Panc1 (cell line): Measurements from ENCODE around the gene TMEM52.

Experiments used
- POLR2AphosphoS5 ChIP-seq: IDR thresholded peaks from 2 replicates; pipeline ENCODE4 v1.6.1; 2012; ENCODE audit warnings: mild to moderate bottlenecking, low read depth, low read length, moderate library complexity
- SIN3A ChIP-seq: IDR thresholded peaks from 2 replicates; pipeline ENCODE4 v1.6.1; 2012; ENCODE audit warnings: low read depth, mild to moderate bottlenecking, low read length, moderate library complexity, borderline replicate concordance; ENCODE audit not compliant: insufficient read depth
- TCF7L2 ChIP-seq: IDR thresholded peaks from 2 replicates; pipeline ENCODE4 v1.6.1; 2011; ENCODE audit warnings: mild to moderate bottlenecking, low read depth, low read length, inconsistent platforms
- TF ChIP-seq, protein P1 (sequence below): fragments of 450-650 bp; IDR thresholded peaks from 2 replicates; pipeline ENCODE4 v1.5.1; 2017; ENCODE audit warnings: mild to moderate bottlenecking
- TF ChIP-seq, protein P2 (sequence below), 2 experiments: IDR thresholded peaks; 2 replicates each; pipeline ENCODE4 v1.6.1; 2011 to 2012; ENCODE audit warnings: low read depth in 2 of 2, control low read depth in 1 of 2, low read length in 1 of 2, mild to moderate bottlenecking in 1 of 2, moderate library complexity in 1 of 2; ENCODE audit not compliant: insufficient read depth in 1 of 2

DNA sequence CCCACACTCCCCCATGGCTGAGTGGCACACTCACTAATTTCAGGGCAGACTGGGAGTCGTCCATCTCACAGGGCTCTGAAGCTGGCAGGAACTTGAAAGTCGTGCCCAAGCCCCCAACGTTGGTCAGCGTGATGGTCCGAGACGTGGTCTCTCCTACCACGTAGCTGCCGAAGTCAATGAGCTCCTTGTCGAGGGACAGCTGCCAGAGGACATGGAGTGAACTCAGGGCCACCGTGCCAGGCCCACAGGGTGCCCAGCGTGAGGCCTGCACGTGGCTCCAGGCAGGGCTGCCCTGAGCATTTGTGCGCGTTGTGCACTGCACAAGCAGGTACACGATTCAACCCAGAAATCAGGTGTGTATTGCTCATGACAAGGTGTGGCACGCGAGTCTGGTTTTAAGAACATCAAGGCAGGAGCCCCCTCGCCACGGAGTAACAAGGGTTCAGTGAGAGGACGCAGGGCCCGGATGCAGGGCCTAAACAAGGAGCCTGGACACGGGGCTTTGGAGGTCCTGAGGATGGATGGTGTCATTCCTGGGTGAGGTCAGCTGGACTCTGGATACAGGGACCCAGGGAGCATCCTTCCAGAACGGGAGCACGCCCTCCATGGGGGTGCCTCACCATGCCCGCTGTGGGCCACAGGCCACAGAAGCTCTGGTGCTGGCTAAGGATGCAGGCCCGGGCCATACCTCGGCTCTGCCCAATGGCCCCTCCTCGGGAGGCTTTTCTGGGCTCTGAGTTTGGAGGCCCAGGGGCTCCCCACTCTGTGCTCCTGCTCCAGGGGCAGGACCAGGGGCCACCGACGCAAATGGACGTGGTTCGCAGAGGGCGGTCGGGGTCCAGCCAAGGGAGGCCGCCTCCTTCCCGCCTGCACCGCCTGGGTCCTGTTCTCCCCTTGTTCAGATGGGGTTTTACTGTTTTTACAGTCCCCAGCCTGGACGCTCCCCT, 37.8 kb upstream of the TMEM52 start:
- TF ChIP-seq, protein P1, sequence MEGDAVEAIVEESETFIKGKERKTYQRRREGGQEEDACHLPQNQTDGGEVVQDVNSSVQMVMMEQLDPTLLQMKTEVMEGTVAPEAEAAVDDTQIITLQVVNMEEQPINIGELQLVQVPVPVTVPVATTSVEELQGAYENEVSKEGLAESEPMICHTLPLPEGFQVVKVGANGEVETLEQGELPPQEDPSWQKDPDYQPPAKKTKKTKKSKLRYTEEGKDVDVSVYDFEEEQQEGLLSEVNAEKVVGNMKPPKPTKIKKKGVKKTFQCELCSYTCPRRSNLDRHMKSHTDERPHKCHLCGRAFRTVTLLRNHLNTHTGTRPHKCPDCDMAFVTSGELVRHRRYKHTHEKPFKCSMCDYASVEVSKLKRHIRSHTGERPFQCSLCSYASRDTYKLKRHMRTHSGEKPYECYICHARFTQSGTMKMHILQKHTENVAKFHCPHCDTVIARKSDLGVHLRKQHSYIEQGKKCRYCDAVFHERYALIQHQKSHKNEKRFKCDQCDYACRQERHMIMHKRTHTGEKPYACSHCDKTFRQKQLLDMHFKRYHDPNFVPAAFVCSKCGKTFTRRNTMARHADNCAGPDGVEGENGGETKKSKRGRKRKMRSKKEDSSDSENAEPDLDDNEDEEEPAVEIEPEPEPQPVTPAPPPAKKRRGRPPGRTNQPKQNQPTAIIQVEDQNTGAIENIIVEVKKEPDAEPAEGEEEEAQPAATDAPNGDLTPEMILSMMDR, result no peak
- TF ChIP-seq POLR2AphosphoS5 (no peak), SIN3A (no peak), TCF7L2 (no peak)
- TF ChIP-seq, protein P2, sequence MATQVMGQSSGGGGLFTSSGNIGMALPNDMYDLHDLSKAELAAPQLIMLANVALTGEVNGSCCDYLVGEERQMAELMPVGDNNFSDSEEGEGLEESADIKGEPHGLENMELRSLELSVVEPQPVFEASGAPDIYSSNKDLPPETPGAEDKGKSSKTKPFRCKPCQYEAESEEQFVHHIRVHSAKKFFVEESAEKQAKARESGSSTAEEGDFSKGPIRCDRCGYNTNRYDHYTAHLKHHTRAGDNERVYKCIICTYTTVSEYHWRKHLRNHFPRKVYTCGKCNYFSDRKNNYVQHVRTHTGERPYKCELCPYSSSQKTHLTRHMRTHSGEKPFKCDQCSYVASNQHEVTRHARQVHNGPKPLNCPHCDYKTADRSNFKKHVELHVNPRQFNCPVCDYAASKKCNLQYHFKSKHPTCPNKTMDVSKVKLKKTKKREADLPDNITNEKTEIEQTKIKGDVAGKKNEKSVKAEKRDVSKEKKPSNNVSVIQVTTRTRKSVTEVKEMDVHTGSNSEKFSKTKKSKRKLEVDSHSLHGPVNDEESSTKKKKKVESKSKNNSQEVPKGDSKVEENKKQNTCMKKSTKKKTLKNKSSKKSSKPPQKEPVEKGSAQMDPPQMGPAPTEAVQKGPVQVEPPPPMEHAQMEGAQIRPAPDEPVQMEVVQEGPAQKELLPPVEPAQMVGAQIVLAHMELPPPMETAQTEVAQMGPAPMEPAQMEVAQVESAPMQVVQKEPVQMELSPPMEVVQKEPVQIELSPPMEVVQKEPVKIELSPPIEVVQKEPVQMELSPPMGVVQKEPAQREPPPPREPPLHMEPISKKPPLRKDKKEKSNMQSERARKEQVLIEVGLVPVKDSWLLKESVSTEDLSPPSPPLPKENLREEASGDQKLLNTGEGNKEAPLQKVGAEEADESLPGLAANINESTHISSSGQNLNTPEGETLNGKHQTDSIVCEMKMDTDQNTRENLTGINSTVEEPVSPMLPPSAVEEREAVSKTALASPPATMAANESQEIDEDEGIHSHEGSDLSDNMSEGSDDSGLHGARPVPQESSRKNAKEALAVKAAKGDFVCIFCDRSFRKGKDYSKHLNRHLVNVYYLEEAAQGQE (IDR thresholded peaks at IDR 0.05; ENCODE audit: insufficient read depth in 1 of 2, low read depth in 2 of 2, low read length in 1 of 2), result no peak
